Psoas muscle (tissue), 8 donors: Measurements from ENCODE around the gene ZFP14. TPM values are rescaled to one million over a fixed set of nuclear protein-coding genes. Genes with fewer than 3 reads are reported as not detected.

Experiments
- ATAC-seq, 4 donors: fragments of 200-7000 bp; cut with Tn5 transposase; one replicate each; pipeline ENCODE4 v1.9.1; 2020; ENCODE audit warnings: moderate library complexity in 3 of 4, mild to moderate bottlenecking in 2 of 4
- DNase-seq, 2 donors: peaks; one replicate each; pipeline ENCODE4 v3.0.0-alpha.2; 2020
- H3K27ac ChIP-seq: fragments of 200-600 bp; one replicate; pipeline ENCODE4 v1.8.0; 2022
- H3K27me3 ChIP-seq, 3 donors: fragments of 200-600 bp in 1 of 3; one replicate each; pipeline versions ENCODE4 v1.6.1 to v1.8.0; 2013 to 2022; ENCODE audit warnings: low read length in 2 of 3, mild to moderate bottlenecking in 2 of 3, moderate library complexity in 1 of 3; ENCODE audit not compliant: insufficient read depth in 3 of 3
- H3K36me3 ChIP-seq, 2 donors: fragments of 200-600 bp in 1 of 2; one replicate each; pipeline versions ENCODE4 v1.6.1 to v1.8.0; 2013 to 2022; ENCODE audit warnings: low read depth in 1 of 2, mild to moderate bottlenecking in 1 of 2, moderate library complexity in 1 of 2; ENCODE audit not compliant: insufficient read depth in 1 of 2
- H3K4me1 ChIP-seq: fragments of 200-600 bp; one replicate; pipeline ENCODE4 v1.8.0; 2022
- H3K4me3 ChIP-seq: fragments of 200-600 bp; one replicate; pipeline ENCODE4 v1.8.0; 2022; ENCODE audit warnings: mild to moderate bottlenecking
- H3K9me3 ChIP-seq: fragments of 200-600 bp; one replicate; pipeline ENCODE4 v1.8.0; 2022
- CTCF ChIP-seq: fragments of 200-600 bp; IDR thresholded peaks from one replicate; pipeline ENCODE4 v1.8.0; 2022; ENCODE audit warnings: antibody characterized with exemption
- WGBS, 3 donors: extraction: QIAGEN DNeasy Blood & Tissue Kit; methylation state at CpG; one replicate each; pipeline versions ENCODE4 v1.1.6 to v1.1.7; 2013; 5-methylcytosine and 5-hydroxymethylcytosine counted together
- intact Hi-C, 2 donors: fragments of 100-400 bp; cut with DNase I; formaldehyde crosslinking; loops; one replicate each; pipeline versions ENCODE4 v1.11.0 to v1.14.2; 2022
- polyA plus RNA-seq, 3 donors: library from polyadenylated mRNA; stranded (reverse); fragments of 200-250 nt; gene quantifications; one replicate each; pipeline ENCODE4 v1.2.3, GENCODE V29; 2013
- total RNA-seq, 4 donors: library from RNA; stranded (reverse); fragmentation: NEBNext Ultra II Directional in 2 of 4; extraction: Animal tissue kit (Norgen Biotek cat#: 25700) in 2 of 4; gene quantifications; one replicate each; pipeline versions ENCODE4 v1.2.1 to v1.2.4, GENCODE V29; 2021 to 2023
- donor health status: healthy with polysubstance abuse.
- donor health status: DM: no; HTN: no; CAD: no; lungs with moderate emphysema.
- donor health status: Bipolar disorder and iron deficiency.
- donor health status: healthy.
- donor health status: DM: yes; HTN: yes; CAD: no.
- donor health status: DM: no; HTN: no; CAD: no.
- donor health status: DM: no; HTN: no; CAD: no.
- donor health status: DM: yes; HTN: yes; CAD: no.

Gene ZFP14
- total and polyA plus RNA-seq, 7 donors: 0.24 to 3.5 (median 0.87) TPM

DNA sequence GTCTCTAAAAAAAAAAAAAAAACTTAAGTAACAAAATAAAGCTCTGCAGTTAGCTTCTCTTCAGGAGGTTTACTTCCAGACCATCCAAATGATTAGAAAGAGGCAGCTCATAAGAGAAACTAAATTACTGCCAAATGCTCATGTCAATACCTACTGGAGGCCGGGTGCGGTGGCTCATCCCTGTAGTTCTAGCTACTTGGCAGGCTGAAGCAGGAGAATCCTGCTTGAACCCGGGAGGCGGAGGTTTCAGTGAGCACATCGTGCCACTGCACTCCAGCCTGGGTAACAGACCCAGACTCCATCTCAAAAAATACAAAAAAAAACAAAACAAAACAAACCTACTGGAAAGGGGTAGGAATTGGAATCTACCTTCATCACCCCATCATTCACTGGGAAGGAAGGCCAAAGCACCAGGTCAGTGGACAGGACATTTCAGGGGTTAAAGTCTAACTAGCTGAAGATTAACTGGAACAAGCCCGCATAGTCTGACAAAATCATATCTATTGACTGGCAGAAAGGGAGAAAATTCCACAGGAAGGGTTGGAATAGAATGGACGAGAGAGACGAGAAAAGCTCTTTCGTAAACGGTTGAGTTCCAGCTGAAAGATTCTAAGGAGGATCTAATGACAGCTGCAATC lies 1.3 kb downstream of the ZFP14 start:
- H3K4me3 ChIP-seq: peak overlapping the region; percentile 89
- peaks cover 7% of the 10 kb centered on the region for H3K9me3 ChIP-seq
- no peak for TF ChIP-seq CTCF
- H3K36me3 ChIP-seq: no peaks in the 10 kb centered on the region
- no peak overlapping the region for H3K27ac ChIP-seq
- no peaks in the 10 kb centered on the region for H3K27me3 ChIP-seq
- H3K4me1 ChIP-seq: peaks cover 12% of the 10 kb centered on the region
- ATAC-seq (no peak), DNase-seq (no peak)
- intact Hi-C loops: no loop called here
- WGBS, 3 donors: 49 to 61% (median 53%) methylated on average over 9 to 10 of the region's 10 CpGs

GRCh38 chr19:36373638-36374156 lies 5.3 kb downstream of the ZFP14 start:
- no peak overlapping the region for H3K4me3 ChIP-seq
- H3K27me3 ChIP-seq: no peaks in the 10 kb centered on the region
- no peaks in the 10 kb centered on the region for H3K36me3 ChIP-seq
- ATAC-seq (no peak), DNase-seq (no peak)
- 97 to 98% (median 98%) methylated on average over 5 of the region's 5 CpGs for WGBS, 3 donors
- TF ChIP-seq CTCF: no peak
- H3K4me1 ChIP-seq: peaks cover 12% of the 10 kb centered on the region
- no peak overlapping the region for H3K27ac ChIP-seq
- peaks cover 16% of the 10 kb centered on the region for H3K9me3 ChIP-seq
- intact Hi-C loops: no loop called here

DNA sequence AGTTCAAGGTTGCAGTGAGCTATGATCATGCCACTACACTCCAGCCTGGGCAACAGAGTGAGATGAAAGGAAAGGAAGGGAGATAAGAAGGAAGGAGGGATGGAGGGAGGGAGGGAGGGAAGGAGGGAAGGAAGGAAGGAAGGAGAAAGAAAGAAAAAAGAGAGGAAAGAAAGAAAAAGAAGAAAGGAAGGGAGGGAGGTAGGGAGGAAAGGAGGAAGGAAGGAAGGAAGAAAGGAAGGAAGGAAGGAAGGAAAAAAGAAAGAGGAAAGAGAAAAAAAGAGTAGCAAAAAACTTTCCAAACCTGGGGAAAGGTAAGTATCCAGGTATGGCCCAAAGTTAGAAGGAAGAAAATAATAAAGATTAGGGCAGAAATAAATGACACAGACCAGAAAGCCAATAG lies 7.1 kb downstream of the ZFP14 start:
- no peak for DNase-seq
- Histone ChIP-seq H3K36me3 (peaks cover 4 to 10% of the 10 kb centered on the region in 2 donors), H3K4me3 (no peak overlapping the region), H3K27me3 (no peaks in the 10 kb centered on the region), H3K9me3 (peaks cover 16% of the 10 kb centered on the region), H3K4me1 (no peaks in the 10 kb centered on the region), H3K27ac (no peak overlapping the region)
- intact Hi-C loops: no loop called here
- ATAC-seq: no peak
- TF ChIP-seq CTCF: no peak

GRCh38 chr19:36363845-36364244 lies 15.2 kb downstream of the ZFP14 start:
- no peak for TF ChIP-seq CTCF
- H3K4me1 ChIP-seq: no peaks in the 10 kb centered on the region
- intact Hi-C loops: no loop called here
- H3K27ac ChIP-seq: no peak overlapping the region
- H3K9me3 ChIP-seq: no peaks in the 10 kb centered on the region
- no peaks in the 10 kb centered on the region for H3K27me3 ChIP-seq
- WGBS, 3 donors: 64 to 87% (median 67%) methylated on average over 6 of the region's 6 CpGs
- peaks cover 4 to 64% of the 10 kb centered on the region in 2 donors for H3K36me3 ChIP-seq
- DNase-seq: no peak
- ATAC-seq: no peak
- H3K4me3 ChIP-seq: no peak overlapping the region
